Mononuclear cell (primary cell): ENCODE data around the gene FAM107B. TPM values are rescaled to one million over a fixed set of nuclear protein-coding genes. Genes with fewer than 3 reads are reported as not detected.

Experiments used
- H3K27me3 ChIP-seq: 2 replicates; pipeline ENCODE4 v1.6.0; 2011; ENCODE audit warnings: low read length, control low read depth; ENCODE audit not compliant: insufficient read depth
- H3K4me1 ChIP-seq: 2 replicates; pipeline ENCODE4 v1.5.1; 2011; ENCODE audit warnings: mild to moderate bottlenecking, low read length, control low read depth; ENCODE audit not compliant: insufficient read depth
- H3K4me3 ChIP-seq: 2 replicates; pipeline ENCODE4 v1.5.1; 2011; ENCODE audit warnings: mild to moderate bottlenecking, low read length, moderate library complexity
- H3K9me3 ChIP-seq: 2 replicates; pipeline ENCODE4 v1.5.1; 2011; ENCODE audit warnings: low read depth, mild to moderate bottlenecking, control low read depth, low read length
- total RNA-seq: library from RNA; depleted of rRNA; stranded (reverse); fragments of >200 nt; gene quantifications from one replicate; pipeline ENCODE4 v1.2.3, GENCODE V29; 2012

Gene FAM107B
- total RNA-seq, 1 donor: 267 TPM

GRCh38 chr10:14531974-14532373 is 242.7 kb downstream of the FAM107B start:
- Histone ChIP-seq H3K27me3 (no peaks in the 10 kb centered on the region), H3K4me3 (no peak overlapping the region), H3K9me3 (no peaks in the 10 kb centered on the region), H3K4me1 (peaks cover 14% of the 10 kb centered on the region)

GRCh38 chr10:14530465-14530864 is 244.2 kb downstream of the FAM107B start:
- Histone ChIP-seq H3K4me3 (no peak overlapping the region), H3K27me3 (no peaks in the 10 kb centered on the region), H3K9me3 (no peaks in the 10 kb centered on the region), H3K4me1 (peaks cover 13% of the 10 kb centered on the region)

- peaks cover 13% of the 10 kb centered on the region for H3K4me1 ChIP-seq
- H3K4me3 ChIP-seq: no peak overlapping the region
- H3K9me3 ChIP-seq: no peaks in the 10 kb centered on the region
- H3K27me3 ChIP-seq: no peaks in the 10 kb centered on the region
These were observed 245.3 kb downstream of the FAM107B start for GRCh38 chr10:14529351-14529750.

GRCh38 chr10:14528450-14528849 is 246.2 kb downstream of the FAM107B start:
- Histone ChIP-seq H3K4me1 (peaks cover 13% of the 10 kb centered on the region), H3K4me3 (no peak overlapping the region), H3K27me3 (no peaks in the 10 kb centered on the region), H3K9me3 (no peaks in the 10 kb centered on the region)

- H3K4me3 ChIP-seq: no peak overlapping the region
- peaks cover 13% of the 10 kb centered on the region for H3K4me1 ChIP-seq
- no peaks in the 10 kb centered on the region for H3K27me3 ChIP-seq
- no peaks in the 10 kb centered on the region for H3K9me3 ChIP-seq
These were observed 246.8 kb downstream of the FAM107B start for GRCh38 chr10:14527915-14528314.

- Histone ChIP-seq H3K4me1 (peaks cover 13% of the 10 kb centered on the region), H3K9me3 (no peaks in the 10 kb centered on the region), H3K27me3 (no peaks in the 10 kb centered on the region), H3K4me3 (no peak overlapping the region)
These were observed 247.4 kb downstream of the FAM107B start for GRCh38 chr10:14527134-14527844.

GRCh38 chr10:14526326-14526725 is 248.4 kb downstream of the FAM107B start:
- no peaks in the 10 kb centered on the region for H3K9me3 ChIP-seq
- peaks cover 11% of the 10 kb centered on the region for H3K4me1 ChIP-seq
- H3K27me3 ChIP-seq: no peaks in the 10 kb centered on the region
- no peak overlapping the region for H3K4me3 ChIP-seq

GRCh38 chr10:14524691-14525324 is 249.9 kb downstream of the FAM107B start:
- Histone ChIP-seq H3K4me3 (no peak overlapping the region), H3K9me3 (no peaks in the 10 kb centered on the region), H3K4me1 (peaks cover under 1% of the 10 kb centered on the region), H3K27me3 (no peaks in the 10 kb centered on the region)

- H3K9me3 ChIP-seq: no peaks in the 10 kb centered on the region
- H3K4me1 ChIP-seq: no peaks in the 10 kb centered on the region
- H3K27me3 ChIP-seq: no peaks in the 10 kb centered on the region
- no peak overlapping the region for H3K4me3 ChIP-seq
These were observed 251.4 kb downstream of the FAM107B start for GRCh38 chr10:14523286-14523685.

GRCh38 chr10:14519785-14520184 is 254.9 kb downstream of the FAM107B start:
- H3K27me3 ChIP-seq: no peaks in the 10 kb centered on the region
- no peak overlapping the region for H3K4me3 ChIP-seq
- no peaks in the 10 kb centered on the region for H3K9me3 ChIP-seq
- H3K4me1 ChIP-seq: no peaks in the 10 kb centered on the region

GRCh38 chr10:14518149-14518548 is 256.5 kb downstream of the FAM107B start:
- H3K4me1 ChIP-seq: no peaks in the 10 kb centered on the region

GRCh38 chr10:14513123-14513522 is 261.6 kb downstream of the FAM107B start:
- Histone ChIP-seq H3K4me1 (peaks cover 5% of the 10 kb centered on the region), H3K4me3 (no peak overlapping the region), H3K27me3 (no peaks in the 10 kb centered on the region), H3K9me3 (no peaks in the 10 kb centered on the region)

More at GRCh38 chr10:14518149-14518548, 256.5 kb downstream of the FAM107B start:
- Histone ChIP-seq H3K9me3 (no peaks in the 10 kb centered on the region), H3K4me3 (no peak overlapping the region), H3K27me3 (no peaks in the 10 kb centered on the region)

GRCh38 chr10:14510346-14510745 is 264.4 kb downstream of the FAM107B start:
- Histone ChIP-seq H3K4me1 (peaks cover 21% of the 10 kb centered on the region), H3K4me3 (no peak overlapping the region), H3K27me3 (no peaks in the 10 kb centered on the region), H3K9me3 (no peaks in the 10 kb centered on the region)

- Histone ChIP-seq H3K4me3 (no peak overlapping the region), H3K27me3 (no peaks in the 10 kb centered on the region)
These were observed 266.0 kb downstream of the FAM107B start for GRCh38 chr10:14508725-14509124.

GRCh38 chr10:14507781-14508180 is 266.9 kb downstream of the FAM107B start:
- H3K27me3 ChIP-seq: no peaks in the 10 kb centered on the region
- no peak overlapping the region for H3K4me3 ChIP-seq
- no peaks in the 10 kb centered on the region for H3K9me3 ChIP-seq
- peaks cover 21% of the 10 kb centered on the region for H3K4me1 ChIP-seq

More at GRCh38 chr10:14508725-14509124, 266.0 kb downstream of the FAM107B start:
- Histone ChIP-seq H3K4me1 (peaks cover 21% of the 10 kb centered on the region), H3K9me3 (no peaks in the 10 kb centered on the region)

- Histone ChIP-seq H3K4me3 (no peak overlapping the region), H3K4me1 (peaks cover 21% of the 10 kb centered on the region), H3K9me3 (no peaks in the 10 kb centered on the region), H3K27me3 (no peaks in the 10 kb centered on the region)
These were observed 267.5 kb downstream of the FAM107B start for GRCh38 chr10:14507176-14507575.
